Astrocyte of the cerebellum (primary cell): ENCODE data around the gene ID4.

Experiments used
- DNase-seq: peaks from one replicate; pipeline ENCODE4 v3.0.0-alpha.2; 2011; ENCODE audit warnings: low read depth
- H3K4me3 ChIP-seq: 2 replicates; pipeline ENCODE4 v1.5.1; 2011; ENCODE audit warnings: mild to moderate bottlenecking, low read depth, low read length, moderate library complexity
- CTCF ChIP-seq: IDR thresholded peaks from 2 replicates; pipeline ENCODE4 v1.5.1; 2012; ENCODE audit warnings: low read length, low read depth, moderate library complexity, mild to moderate bottlenecking; ENCODE audit errors: missing control alignments
- in situ Hi-C: cut with HindIII; loops from 2 replicates; pipeline ENCODE4 v1.10.0; 2017; ENCODE audit warnings: low sequenced_read_pairs

The ID4 gene

GRCh38 chr6:19864285-19864684 is 27.1 kb downstream of the ID4 start:
- in situ Hi-C loops = no loop called here
- no peak for DNase-seq
- no peak for TF ChIP-seq CTCF
- H3K4me3 ChIP-seq = no peak overlapping the region

GRCh38 chr6:19865178-19865577 is 28.0 kb downstream of the ID4 start:
- no peak overlapping the region for H3K4me3 ChIP-seq
- DNase-seq = no peak
- no peak for TF ChIP-seq CTCF
- in situ Hi-C loops = no loop called here

DNA sequence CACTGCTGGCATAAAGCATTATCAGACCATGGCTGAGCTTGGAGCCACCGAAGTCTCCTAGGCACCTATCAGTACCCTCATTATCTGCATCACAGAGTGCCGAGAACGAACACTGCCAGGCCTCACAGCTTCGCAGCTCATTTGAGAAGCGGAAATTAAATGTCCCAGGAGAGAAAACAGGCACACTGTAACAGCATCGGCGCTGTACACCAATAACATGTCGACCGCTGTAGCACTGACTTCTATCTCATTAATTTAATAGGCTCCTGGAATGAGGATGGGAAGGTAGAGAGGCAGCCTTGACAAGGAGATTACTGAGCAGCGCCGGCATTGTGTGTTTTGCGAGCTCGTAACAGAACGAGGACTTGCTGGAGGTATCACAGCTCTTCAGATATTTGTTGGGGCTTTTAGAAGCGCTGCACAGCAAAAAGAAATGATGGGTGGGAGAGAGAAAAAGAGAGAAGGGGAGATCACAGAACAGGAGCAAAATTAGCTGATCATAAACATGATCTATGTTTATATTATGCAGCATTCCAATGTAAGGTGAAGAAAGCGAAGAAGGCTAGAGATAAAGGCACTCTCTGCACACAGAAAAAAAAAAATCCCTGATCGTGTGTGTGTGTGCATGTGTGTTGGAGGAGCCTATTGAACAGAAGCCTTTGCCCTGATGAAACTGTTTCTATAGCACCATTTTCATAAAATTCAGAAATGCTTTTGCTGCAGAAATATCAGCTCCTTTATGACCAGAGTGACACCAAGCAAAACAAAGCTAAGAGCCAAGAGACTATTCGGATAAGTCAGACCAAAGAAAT is 29.2 kb downstream of the ID4 start:
- no peak for TF ChIP-seq CTCF
- H3K4me3 ChIP-seq = no peak overlapping the region
- DNase-seq = no peak
- in situ Hi-C loops = no loop called here

GRCh38 chr6:19866985-19867627 is 29.9 kb downstream of the ID4 start:
- no peak for TF ChIP-seq CTCF
- in situ Hi-C loops = no loop called here
- H3K4me3 ChIP-seq = no peak overlapping the region
- peak; percentile 42 for DNase-seq

- no peak for DNase-seq
- in situ Hi-C loops = no loop called here
These were observed 32.3 kb downstream of the ID4 start for GRCh38 chr6:19869464-19869863.

DNA sequence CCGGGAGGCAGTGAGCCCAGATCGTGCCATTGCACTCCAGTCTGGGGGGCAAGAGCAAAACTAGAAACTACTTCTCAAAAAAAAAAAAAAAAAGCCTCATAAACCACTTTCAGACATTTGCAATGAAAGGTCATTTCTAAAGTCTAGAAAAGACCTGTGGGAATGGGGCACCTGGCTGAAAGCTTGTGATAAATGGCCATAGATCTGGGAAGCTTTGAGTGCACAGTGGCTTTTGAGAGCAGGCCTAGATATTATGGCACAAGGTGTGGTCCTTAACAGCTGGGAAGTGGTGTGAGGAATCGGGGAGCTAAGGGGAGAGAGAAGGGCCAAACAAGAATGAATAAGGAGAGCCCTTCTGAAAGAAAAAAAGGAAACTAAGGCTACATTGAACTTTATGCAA is 33.2 kb downstream of the ID4 start:
- no peak for TF ChIP-seq CTCF
- H3K4me3 ChIP-seq = no peak overlapping the region
- no peak for DNase-seq
- in situ Hi-C loops = no loop called here

More at GRCh38 chr6:19869464-19869863, 32.3 kb downstream of the ID4 start:
- TF ChIP-seq CTCF = no peak
- no peak overlapping the region for H3K4me3 ChIP-seq
